SKM-1 (cell line): ENCODE data around the gene SLC5A2.

Experiments used
- DNase-seq: peaks from one replicate; lab custom pipeline; 2025; ENCODE audit not compliant: unreplicated experiment; lab: John Stamatoyannopoulos, UW

SLC5A2 gene

DNA sequence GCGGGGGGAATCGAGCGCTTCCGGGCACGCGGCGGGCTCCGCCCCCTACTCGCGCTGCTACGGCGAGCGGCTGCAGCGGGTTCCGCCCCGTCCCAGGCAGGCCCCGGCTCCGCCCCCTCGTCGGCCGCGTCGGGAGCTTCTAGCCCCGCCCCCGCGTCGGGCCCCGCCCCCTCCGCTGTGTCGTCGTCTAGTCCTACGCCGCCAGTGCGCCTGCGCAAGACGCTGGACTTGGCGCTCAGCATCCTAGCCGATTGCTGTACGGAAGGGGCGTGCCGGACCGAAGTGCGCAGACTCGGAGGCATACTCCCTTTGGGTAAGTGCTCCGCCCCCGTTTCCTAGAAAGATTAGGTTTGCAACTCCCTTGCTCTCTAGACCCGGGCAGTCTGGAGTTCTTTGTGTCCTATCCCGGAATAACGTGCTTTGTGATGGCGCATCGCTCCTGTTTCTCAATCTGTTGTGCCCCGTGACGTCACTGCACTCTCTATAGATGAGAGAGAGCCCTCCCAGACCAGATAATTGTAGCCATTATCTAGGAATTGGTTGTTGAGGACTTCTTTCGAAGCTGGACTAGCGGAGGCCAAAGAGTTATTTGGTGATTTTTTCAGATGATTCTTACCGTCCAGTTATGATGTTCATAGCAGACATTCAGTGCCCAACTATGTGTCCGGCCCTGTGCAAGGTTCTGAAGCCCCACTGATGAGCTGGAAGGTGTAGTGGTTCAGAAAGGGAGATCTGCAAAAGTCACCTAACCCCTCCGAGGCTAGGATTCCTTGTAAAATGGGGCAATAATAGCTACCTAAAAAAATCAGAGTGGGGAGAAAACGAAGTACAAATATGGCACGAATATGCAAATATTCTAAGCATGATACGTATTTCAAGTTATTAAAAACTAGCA, 23.0 kb upstream of the SLC5A2 start:
- peak; percentile 98 for DNase-seq

DNA sequence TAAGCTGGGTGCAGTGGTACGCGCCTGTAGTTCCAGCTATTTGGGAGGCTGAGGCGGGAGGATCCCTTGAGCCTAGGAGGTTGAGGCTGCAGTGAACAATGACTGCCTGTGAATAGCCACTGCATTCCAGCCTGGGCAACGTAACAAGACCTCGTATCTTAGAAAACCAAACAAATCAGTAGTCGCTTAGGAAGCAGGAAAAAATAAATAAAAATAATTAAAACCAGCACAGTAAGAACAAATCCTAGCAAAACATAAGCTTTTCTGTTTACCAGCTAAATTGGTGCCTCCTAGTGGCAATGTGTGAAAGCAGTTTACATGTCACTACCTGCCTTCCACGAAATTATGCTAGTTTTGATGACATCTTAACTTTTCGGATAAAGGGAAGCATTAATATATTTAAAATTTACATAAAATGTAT, 22.3 kb upstream of the SLC5A2 start:
- no peak for DNase-seq

DNA sequence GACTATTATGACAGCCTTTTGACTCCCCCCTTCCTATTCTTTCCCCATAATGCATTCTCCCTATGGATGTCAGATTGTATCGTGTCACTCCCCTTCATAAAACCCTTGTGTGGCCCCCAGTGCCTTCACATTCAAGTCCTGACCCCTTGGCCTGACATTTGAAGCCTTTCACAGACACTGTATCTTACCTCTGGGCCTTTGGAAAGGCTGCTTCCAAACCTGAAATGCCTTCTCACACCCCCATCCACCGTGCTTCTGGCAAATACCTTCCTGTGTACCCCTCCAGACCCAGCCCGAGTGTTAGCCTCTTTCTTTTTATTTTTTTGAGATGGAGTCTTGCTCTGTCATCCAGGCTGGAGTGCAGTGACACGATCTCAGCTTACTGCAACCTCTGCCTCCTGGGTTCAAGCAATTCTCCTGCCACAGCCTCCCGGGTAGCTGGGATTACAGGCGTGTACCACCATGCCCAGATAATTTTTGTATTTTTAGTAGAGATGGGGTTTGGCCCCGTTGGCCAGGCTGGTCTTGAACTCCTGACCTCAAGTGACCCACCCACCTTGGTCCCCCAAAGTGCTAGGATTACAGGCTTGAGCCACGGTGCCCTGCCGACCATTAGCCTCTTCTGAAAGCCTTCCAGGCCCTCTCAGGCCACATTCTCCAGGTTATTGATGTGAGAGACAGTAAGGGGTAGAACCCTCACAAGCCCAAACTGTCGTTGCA, 21.6 kb upstream of the SLC5A2 start:
- no peak for DNase-seq

DNA sequence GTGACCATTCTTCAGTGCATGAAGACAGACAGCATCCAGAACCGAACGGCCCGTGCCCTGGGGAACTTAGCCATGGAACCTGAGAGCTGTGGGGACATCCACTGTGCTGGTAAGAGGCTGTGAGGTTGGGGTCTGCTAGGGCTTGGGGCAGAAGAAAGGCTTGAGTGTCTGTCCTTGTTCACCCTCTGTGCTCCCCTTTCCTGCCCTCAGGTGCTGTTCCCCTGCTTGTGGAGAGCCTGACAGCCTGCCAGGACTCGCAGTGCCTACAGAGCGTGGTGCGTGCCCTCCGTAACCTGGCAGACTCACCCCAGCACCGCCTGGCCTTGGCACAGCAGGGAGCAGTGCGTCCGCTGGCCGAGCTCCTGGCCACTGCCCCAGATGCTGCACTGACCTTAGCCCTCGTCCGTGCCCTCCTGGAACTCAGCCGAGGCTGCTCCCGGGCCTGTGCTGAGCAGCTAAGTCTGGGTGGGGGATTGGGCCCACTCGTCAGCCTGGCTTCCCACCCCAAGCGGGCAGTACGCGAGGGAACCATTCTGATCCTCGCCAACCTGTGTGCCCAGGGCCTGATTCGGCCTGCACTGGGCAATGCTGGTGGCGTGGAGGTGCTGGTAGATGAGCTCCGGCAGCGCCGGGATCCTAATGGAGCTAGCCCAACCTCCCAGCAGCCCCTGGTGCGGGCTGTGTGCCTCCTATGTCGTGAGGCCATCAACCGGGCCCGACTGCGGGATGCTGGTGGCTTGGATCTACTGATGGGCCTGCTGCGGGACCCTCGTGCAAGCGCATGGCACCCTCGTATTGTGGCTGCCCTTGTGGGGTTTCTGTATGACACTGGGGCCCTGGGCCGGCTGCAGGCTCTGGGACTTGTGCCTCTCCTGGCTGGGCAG, 20.8 kb upstream of the SLC5A2 start:
- DNase-seq, result no peak

DNA sequence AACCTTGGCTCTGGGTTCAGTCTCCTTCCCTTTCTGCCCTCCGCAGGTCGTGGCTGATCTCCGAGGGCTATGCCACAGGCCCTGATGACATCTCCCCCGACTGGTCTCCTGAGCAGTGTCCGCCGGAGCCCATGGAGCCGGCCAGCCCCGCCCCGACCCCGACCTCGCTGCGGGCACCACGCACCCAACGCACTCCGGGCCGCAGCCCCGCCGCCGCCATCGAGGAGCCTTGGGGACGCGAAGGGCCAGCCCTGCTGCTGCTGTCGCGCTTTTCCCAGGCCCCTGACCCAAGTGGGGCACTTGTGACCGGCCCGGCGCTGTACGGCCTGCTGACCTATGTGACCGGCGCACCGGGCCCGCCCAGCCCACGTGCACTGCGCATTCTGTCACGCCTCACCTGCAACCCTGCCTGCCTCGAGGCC, 18.6 kb upstream of the SLC5A2 start:
- DNase-seq, result no peak

DNA sequence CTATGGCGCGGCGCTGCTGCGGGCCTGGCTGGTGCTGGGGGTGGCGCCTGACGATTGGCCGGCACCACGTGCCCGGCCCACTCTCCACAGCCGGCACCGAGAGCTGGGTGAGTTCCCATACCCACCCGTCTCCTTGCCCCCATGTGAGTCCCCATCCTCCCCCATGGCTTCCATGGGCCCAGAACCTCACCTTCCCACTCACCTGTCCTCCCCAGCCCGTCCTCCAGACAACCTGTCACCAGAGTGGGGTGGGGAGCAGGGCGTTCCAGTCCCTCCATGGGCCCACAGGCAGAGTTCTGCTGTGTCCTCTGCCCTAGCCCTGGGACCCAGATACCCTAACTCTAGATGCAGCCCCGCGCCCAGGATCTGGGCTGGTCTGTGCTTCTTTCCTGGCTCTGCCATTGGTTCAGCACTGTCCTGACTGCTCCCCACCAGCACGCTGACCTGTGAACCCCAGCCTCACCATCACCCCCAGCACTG, 18.1 kb upstream of the SLC5A2 start:
- DNase-seq, result no peak

DNA sequence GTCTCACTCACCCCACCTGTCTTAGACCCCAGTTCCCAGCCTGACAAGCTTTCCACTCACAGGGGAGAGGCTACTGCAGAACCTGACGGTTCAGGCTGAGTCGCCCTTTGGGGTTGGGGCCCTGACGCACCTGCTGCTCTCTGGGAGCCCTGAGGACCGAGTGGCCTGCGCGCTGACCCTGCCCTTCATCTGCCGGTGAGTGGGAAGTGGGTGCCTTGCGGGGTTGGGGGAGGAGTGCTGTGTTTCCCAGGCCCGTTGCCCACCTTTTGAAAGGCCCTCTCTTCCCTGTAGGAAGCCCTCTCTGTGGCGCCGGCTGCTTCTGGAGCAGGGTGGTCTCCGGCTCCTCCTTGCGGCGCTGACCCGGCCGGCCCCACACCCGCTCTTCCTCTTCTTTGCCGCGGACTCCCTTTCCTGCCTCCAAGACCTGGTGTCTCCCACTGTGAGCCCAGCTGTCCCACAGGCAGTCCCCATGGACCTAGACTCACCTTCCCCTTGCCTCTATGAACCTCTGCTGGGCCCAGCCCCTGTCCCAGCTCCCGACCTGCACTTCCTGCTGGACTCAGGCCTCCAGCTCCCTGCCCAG, 17.0 kb upstream of the SLC5A2 start:
- DNase-seq, result no peak

DNA sequence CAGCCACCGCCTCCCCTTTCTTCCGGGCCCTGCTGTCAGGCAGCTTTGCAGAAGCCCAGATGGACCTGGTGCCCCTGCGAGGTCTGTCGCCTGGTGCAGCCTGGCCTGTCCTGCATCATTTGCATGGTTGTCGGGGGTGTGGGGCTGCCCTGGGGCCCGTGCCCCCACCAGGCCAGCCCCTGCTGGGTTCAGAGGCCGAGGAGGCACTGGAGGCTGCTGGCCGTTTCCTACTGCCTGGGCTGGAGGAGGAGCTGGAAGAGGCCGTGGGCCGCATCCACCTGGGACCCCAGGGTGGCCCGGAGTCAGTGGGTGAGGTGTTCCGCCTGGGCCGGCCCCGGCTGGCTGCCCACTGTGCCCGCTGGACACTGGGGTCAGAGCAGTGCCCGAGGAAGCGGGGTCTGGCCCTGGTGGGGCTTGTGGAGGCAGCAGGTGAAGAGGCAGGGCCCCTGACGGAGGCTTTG, 16.5 kb upstream of the SLC5A2 start:
- no peak for DNase-seq

DNA sequence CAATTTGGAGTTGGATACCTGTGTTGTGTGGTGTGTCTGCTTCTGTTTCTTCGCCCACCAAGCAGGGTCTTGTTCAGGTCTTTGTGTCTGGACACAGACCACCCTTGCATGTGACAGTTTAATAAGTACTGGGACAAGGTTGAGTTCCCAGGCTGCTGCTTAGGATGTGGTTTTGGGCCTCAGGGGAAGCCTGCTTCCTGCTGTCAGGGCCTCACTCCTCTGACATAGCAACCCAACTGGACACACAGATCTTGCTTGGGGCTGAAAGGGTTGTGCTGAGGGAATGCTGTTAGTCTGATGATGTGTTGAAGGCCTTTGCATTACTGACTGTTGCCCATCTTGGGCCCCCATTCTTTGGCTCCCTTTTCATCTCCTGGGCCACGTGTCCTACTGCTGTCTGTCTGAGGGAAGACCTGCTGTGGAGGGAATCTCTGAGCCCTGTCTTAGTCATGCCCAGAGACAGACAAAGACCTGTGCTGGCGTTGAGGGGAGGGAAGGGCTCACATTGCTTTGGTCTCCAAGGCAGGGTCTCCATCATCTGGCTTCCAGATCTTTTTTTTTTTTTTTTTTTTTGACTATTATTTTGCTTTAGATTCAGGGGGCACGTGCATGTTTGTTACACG, 15.7 kb upstream of the SLC5A2 start:
- no peak for DNase-seq

DNA sequence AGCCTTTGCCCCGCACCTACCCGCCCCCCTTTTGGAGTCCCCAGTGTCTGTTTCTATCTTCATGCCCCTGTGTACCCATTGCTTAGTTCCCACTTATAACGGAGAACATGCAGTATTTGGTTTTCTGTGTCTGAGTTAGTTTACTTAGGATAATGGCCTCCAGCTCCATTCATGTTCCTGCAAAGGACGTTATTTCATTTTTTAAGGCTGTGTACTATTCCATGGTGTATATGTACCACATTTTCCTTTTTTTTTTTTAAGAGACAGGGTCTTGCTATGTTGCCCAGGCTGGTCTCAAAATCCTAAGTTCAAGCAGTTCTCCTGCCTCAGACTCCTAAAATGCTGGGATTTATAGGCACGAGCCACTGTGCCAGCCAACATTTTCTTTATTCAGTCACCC, 15.1 kb upstream of the SLC5A2 start:
- DNase-seq, result no peak

DNA sequence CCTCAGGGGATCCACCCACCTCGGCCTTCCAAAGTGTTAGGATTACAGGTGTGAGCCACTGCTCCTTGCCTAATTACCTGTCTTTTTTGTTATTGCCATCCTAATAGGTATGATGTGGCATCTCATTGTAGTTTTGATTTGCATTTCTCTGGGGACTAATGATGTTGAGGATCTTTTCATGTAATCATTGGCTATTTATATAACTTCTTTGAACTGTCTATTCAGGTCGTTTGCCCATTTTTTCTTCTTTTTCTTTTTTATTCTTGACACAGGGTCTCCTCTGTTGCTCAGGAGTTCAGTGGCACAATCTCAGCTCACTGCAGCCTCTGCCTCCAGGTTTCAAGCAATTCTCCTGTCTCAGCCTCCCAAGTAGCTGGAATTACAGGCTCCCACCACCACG, 12.3 kb upstream of the SLC5A2 start:
- no peak for DNase-seq

DNA sequence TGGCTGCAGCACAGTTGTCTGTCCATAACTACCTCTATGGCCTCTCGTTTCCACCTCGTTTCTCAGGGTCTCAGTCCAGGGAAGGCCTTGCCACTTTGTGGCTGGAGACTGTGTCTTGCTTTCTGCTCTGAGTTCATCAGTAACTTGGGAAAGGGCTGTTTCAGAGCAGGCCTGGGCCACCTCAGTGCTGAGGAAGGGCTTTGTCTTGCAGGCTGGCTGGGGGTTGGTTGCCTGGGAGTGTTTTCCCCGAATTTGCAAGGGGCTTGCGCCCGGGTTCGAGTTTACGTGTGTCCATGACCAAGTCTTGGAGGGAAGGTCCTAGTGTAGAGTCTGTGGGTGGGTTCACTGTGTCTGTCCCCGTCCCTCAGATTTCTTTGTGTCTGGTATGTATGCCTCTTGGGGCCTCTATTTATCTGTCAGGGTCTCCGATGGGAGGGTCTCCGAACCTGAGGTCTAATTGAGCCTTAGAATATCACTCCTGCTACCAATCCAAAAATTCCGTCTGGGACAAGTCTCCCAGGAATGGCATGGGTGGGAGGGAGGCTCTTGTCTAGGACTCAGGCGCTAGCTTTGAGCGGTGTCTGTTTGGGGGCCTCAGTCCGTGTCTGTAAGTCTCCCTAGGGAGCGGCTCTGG, 11.6 kb upstream of the SLC5A2 start:
- no peak for DNase-seq

DNA sequence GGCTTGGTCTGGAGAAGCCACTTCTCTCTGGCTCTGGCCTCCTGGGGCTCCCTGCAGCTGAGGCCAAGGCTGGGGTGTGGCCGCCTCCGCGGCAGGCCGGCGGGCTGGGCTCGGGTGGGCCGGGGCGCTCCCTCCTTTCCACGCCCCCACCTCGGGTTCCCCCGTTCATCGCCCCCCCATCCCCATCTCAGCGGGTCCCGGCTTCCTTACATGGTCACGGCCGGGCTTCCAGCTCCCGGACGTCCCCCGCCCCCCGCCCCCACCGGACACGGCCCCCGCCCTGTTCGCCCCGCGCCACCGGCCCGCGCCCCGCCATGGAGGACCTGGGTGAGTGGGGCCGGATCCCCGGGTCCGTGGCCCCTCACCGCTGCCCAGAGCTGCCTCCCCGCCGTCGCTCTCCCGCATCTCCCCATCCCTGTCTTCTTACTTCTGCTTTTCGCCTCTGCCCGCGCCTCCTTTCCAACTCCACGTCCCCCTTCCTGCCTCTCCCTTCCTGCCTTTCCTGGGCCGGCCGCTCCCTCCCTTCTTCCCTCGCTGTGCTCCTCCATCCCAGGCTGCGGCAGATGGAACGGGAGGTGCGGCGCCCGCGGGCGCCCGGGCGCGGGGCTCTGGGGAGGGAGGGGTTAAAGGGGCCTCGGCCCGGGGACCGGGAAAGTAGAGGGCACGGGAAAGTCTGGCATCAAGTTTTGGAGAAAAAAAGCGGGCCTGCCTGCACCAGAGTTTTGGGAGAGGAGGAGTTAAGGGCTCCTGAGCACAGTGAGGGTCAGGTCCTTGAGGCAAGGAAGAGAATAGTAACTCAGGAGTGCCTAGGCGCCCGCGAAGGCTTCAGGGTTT, 10.8 kb upstream of the SLC5A2 start, which contains the start of gene TGFB1I1:
Gene TGFB1I1, plus strand, starts transcription at position 278 of the 834 bp plus-strand sequence. Its CDS starts 37 bp downstream, at position 315.
- DNase-seq, result no peak

DNA sequence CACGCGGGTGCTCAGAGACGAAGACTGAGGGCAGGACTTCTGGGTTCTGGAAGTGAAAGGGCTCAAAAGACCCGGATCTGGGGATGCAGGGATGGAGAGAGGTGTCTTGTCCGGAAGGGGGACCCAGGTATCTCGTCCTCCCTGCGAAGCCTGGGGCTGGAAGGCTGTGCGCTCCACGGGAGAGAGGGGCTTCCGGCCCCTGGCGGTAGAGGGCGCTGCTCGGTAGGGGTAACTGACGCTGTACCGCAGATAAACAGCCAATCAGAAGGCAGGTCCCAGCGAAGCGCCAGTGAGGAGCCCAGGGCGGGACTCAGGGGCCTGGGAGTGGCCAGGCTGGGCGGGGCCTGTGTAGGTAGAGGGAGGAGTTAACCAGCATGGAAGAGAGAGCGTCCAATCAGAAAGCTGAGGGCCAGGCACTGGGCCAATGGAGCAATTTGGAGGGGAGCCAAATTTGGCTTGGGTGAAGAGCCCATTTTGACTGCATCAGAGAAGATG, 10.2 kb upstream of the SLC5A2 start:
- no peak for DNase-seq

DNA sequence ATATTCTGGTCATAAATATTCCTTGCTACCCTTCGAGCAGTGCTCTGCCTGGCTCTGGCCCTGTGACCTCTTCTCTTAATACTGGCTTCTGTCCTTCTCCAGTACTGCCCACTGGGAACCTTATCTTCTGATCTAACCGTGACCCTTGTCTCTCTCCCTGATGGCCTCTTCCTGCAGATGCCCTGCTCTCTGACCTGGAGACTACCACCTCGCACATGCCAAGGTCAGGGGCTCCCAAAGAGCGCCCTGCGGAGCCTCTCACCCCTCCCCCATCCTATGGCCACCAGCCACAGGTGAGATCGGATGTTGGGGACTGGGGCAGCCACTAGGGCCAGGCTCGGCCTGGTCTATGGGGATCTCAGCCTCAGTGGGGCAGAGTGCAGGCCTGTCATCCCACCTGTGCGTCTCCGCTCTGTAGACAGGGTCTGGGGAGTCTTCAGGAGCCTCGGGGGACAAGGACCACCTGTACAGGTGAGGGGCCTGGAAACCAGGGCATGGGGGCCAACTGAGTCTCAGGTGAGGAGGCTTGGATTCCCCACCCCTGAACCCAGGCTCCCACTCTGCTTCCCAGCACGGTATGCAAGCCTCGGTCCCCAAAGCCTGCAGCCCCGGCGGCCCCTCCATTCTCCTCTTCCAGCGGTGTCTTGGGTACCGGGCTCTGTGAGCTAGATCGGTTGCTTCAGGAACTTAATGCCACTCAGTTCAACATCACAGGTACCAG, 9.5 kb upstream of the SLC5A2 start:
- no peak for DNase-seq

DNA sequence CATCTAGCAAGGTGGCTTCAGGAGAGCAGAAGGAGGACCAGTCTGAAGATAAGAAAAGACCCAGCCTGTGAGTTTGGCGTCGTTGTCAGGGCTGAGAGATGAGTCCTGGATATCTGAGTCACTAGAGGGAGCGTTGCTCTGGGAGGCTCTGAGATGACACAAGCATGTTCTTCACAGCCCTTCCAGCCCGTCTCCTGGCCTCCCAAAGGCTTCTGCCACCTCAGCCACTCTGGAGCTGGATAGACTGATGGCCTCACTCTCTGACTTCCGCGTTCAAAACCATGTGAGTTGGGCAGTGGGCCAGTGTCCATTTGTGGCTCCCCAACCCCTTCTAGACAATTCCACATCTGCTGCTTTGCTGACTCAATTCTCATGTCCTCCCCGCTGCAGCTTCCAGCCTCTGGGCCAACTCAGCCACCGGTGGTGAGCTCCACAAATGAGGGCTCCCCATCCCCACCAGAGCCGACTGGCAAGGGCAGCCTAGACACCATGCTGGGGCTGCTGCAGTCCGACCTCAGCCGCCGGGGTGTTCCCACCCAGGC, 8.7 kb upstream of the SLC5A2 start:
- DNase-seq, result no peak
